Lower lobe of right lung (tissue), 2 donors: ENCODE measurements around the gene MEGF11. TPM values are rescaled to one million over a fixed set of nuclear protein-coding genes. Genes with fewer than 3 reads are reported as not detected.
A peak's percentile ranks its signal among the peaks of the same experiment; 100 is the strongest.

Experiments used
- ATAC-seq, 2 donors: fragments of 200-7000 bp; cut with Tn5 transposase; one replicate each; pipeline ENCODE4 v1.9.1; 2020 to 2022; ENCODE audit warnings: mild to moderate bottlenecking in 2 of 2, moderate library complexity in 2 of 2
- DNase-seq: peaks from one replicate; pipeline ENCODE4 v3.0.0-alpha.2; 2020
- H3K27ac ChIP-seq: fragments of 200-600 bp; one replicate; pipeline ENCODE4 v1.8.0; 2022
- H3K27me3 ChIP-seq: fragments of 200-600 bp; one replicate; pipeline ENCODE4 v1.8.0; 2022; ENCODE audit warnings: low read depth
- H3K36me3 ChIP-seq: fragments of 200-600 bp; one replicate; pipeline ENCODE4 v1.8.0; 2022; ENCODE audit warnings: mild to moderate bottlenecking
- H3K4me1 ChIP-seq: fragments of 200-600 bp; one replicate; pipeline ENCODE4 v1.8.0; 2022
- H3K4me3 ChIP-seq: fragments of 200-600 bp; one replicate; pipeline ENCODE4 v1.8.0; 2022; ENCODE audit warnings: mild to moderate bottlenecking
- H3K9me3 ChIP-seq: fragments of 200-600 bp; one replicate; pipeline ENCODE4 v1.8.0; 2022
- intact Hi-C: fragments of 100-400 bp; cut with DNase I; formaldehyde crosslinking; loops from one replicate; pipeline ENCODE4 v1.11.0; 2022
- total RNA-seq: library from RNA; stranded (reverse); fragmentation: NEBNext Ultra II Directional; extraction: Animal tissue kit (Norgen Biotek cat#: 25700); gene quantifications from one replicate; pipeline ENCODE4 v1.2.1, GENCODE V29; 2021
- TF ChIP-seq, protein P1 (sequence below): fragments of 200-600 bp; IDR thresholded peaks from one replicate; pipeline ENCODE4 v1.8.0; 2022; ENCODE audit warnings: antibody characterized with exemption, mild to moderate bottlenecking
- donor health status: DM: no; HTN: yes; CAD: no; lungs with severe emphysema.

MEGF11 gene
- total RNA-seq, 1 donor from 2014 or later, result not detected

DNA sequence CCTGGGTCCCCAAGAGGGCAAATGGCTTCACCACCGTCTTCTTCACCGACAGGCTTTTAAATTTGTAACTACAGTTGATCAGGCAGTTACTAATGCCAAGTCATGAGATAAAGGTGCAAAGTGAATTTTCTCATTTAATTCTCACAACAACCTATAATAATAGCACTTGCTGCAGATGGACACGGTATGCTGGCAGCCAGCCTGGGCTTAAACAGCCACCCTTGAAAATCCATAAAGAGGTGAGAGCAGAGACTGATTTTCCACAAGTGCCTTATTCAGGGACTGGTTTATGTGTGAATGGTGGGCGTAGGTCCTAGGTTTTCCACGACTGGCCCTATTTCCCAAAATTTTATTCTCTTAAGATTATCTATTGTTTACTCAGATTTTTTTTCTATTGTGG is 266.4 kb downstream of the MEGF11 start:
- peaks cover 31% of the 10 kb centered on the region for H3K27me3 ChIP-seq
- peaks cover 6% of the 10 kb centered on the region for H3K4me1 ChIP-seq
- ATAC-seq, result no peak
- DNase-seq, result no peak
- TF ChIP-seq, protein P1, sequence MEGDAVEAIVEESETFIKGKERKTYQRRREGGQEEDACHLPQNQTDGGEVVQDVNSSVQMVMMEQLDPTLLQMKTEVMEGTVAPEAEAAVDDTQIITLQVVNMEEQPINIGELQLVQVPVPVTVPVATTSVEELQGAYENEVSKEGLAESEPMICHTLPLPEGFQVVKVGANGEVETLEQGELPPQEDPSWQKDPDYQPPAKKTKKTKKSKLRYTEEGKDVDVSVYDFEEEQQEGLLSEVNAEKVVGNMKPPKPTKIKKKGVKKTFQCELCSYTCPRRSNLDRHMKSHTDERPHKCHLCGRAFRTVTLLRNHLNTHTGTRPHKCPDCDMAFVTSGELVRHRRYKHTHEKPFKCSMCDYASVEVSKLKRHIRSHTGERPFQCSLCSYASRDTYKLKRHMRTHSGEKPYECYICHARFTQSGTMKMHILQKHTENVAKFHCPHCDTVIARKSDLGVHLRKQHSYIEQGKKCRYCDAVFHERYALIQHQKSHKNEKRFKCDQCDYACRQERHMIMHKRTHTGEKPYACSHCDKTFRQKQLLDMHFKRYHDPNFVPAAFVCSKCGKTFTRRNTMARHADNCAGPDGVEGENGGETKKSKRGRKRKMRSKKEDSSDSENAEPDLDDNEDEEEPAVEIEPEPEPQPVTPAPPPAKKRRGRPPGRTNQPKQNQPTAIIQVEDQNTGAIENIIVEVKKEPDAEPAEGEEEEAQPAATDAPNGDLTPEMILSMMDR, result no peak
- intact Hi-C loops, result no loop called here
- no peak overlapping the region for H3K4me3 ChIP-seq
- H3K9me3 ChIP-seq, result no peaks in the 10 kb centered on the region
- H3K27ac ChIP-seq, result no peak overlapping the region
- no peaks in the 10 kb centered on the region for H3K36me3 ChIP-seq

DNA sequence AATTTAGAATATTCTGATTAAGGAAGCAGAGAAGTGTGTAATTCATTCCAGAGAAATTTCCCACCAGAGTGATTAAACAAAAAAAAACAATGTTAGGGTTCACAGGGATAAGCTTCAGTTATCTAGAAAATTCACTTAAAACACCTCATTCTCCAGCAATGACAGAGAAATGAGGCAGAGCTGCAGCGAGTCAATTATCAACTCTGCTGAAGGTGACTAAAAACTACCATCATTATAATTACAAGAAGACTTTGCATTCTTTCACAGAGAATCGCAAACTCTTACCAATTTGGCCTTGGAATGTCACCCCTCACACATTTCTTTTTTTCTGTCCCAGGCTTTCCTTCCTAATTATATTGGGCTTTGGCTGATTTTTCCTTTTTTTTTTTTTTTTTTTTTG is 267.1 kb downstream of the MEGF11 start:
- DNase-seq (no peak), ATAC-seq (no peak)
- intact Hi-C loops, result no loop called here
- peaks cover 35% of the 10 kb centered on the region for H3K27me3 ChIP-seq
- TF ChIP-seq, protein P1, result no peak
- no peak overlapping the region for H3K27ac ChIP-seq
- no peaks in the 10 kb centered on the region for H3K36me3 ChIP-seq
- no peak overlapping the region for H3K4me3 ChIP-seq
- H3K4me1 ChIP-seq, result peaks cover 9% of the 10 kb centered on the region
- H3K9me3 ChIP-seq, result no peaks in the 10 kb centered on the region

DNA sequence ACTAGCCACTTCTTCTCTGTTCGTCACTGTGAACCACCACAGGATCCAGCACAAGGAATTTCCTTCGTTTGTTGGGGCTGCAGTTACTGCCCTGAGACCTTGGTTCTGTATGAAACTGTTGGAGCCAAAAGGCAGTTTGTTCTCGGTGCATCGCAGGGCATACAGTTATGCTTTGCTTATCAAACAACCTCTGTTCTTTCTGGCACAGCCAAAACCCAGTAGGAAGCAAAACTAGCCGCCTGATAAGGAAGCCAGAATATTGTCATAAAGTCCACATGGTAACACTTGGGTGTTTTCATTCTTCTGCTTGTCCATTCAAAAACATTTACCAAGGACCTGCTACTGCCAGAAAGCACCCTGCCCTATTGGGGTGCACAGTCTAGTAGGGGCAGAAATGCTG is 268.2 kb downstream of the MEGF11 start:
- H3K9me3 ChIP-seq, result no peaks in the 10 kb centered on the region
- intact Hi-C loops, result no loop called here
- TF ChIP-seq, protein P1, result no peak
- H3K4me3 ChIP-seq, result no peak overlapping the region
- H3K27me3 ChIP-seq, result peaks cover 36% of the 10 kb centered on the region
- ATAC-seq, result no peak
- no peak for DNase-seq
- H3K27ac ChIP-seq, result no peak overlapping the region
- H3K4me1 ChIP-seq, result peaks cover 9% of the 10 kb centered on the region
- no peaks in the 10 kb centered on the region for H3K36me3 ChIP-seq

DNA sequence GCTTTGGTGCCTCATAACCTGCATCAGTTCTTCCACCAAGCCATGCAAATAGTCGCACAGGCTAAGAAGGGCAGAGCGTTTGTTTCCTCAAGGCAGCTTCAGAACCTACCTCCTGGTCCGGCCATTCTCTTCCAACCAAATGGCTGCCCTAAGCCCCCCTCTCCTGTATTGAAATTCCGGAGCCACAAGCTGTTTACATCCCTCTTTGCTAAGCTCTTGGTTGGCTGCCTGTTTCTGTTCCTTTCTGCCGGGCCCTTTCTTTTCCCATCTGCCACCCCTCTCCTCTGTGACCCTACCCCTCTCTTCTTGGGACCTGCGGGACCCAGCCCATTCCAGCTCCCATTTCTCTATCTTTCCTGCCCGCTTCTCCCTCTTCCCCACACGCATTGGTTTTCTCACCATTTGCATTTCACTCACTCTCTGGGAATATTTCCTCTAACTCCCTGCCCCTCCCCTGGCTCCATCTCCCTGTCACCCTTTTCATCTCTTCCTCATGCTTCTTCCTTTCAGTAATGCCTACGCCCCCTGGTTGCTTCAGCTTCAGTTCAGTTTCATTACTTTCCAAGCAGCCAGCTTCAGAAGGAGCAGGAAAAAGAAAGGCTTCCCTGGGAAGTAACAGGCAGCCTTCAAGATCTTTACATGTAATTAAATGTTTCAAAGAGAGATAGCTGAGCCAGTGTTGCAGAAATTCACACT is 270.8 kb downstream of the MEGF11 start:
- TF ChIP-seq, protein P1, result no peak
- H3K4me1 ChIP-seq, result peaks cover 9% of the 10 kb centered on the region
- H3K9me3 ChIP-seq, result no peaks in the 10 kb centered on the region
- no peaks in the 10 kb centered on the region for H3K36me3 ChIP-seq
- no peak overlapping the region for H3K27ac ChIP-seq
- H3K27me3 ChIP-seq, result peaks cover 32% of the 10 kb centered on the region
- ATAC-seq (no peak), DNase-seq (no peak)
- H3K4me3 ChIP-seq, result no peak overlapping the region
- intact Hi-C loops, result no loop called here

DNA sequence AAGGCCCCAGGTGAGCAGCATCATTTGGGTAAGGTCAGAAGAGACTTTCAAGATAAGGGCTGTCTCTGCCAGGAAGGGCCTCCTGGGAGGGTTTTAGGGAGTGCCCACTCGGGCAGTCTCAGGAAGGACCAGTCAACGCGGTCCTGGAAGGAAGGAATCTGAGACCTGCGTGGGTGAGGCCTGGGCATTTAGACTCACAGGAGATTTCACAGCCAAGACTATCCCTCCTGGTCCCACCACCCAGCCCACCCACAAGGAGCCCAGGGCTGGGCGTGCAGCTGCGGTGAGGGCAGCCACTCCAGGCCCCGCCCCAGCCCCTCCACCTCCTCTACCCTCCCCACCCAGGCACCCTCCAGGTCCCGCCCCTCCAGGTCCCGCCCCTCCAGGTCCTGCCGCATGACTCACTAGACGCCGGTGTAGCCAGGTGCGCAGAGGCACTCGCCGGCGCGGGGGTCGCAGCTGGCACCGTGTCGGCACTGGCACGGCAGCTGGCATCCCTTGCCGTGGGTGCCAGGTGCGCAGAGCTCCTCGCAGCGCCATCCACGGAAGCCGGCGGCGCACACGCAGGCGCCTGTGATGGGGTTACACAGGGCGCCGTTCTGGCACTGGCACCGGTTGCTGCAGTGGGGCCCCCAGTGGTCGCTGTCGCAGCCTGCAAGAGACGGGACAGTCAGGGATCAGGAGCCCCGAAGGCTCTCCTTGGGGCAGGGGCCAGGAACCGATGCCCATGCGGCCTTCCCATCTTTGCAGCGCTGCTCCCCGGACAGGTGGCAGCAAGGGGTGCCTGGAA is 271.5 kb downstream of the MEGF11 start:
- Histone ChIP-seq H3K27me3 (peaks cover 32% of the 10 kb centered on the region), H3K4me3 (peak overlapping the region; percentile 34), H3K9me3 (no peaks in the 10 kb centered on the region), H3K4me1 (peaks cover 9% of the 10 kb centered on the region), H3K27ac (no peak overlapping the region), H3K36me3 (no peaks in the 10 kb centered on the region)
- DNase-seq (peak; percentile 56), ATAC-seq (peak; percentile 75 to 87)
- intact Hi-C loops, result no loop called here
- TF ChIP-seq, protein P1, result no peak
